Ovary (tissue), 9 donors: ENCODE data around the gene IGFBP4. TPM values are rescaled to one million over a fixed set of nuclear protein-coding genes. Genes with fewer than 3 reads are reported as not detected.

Experiments
- DNase-seq, 5 donors: peaks; one replicate each; pipeline ENCODE4 v3.0.0-alpha.2; 2019 to 2020
- H3K27ac ChIP-seq, 2 donors: fragments of 200-600 bp; one replicate each; pipeline versions ENCODE4 v1.5.1 to v1.8.0; 2019 to 2022
- H3K27me3 ChIP-seq: fragments of 200-600 bp; one replicate; pipeline ENCODE4 v1.8.0; 2022
- H3K36me3 ChIP-seq: fragments of 200-600 bp; sonication (generic); one replicate; pipeline ENCODE4 v1.5.1; 2019
- H3K4me1 ChIP-seq: one replicate; pipeline ENCODE4 v1.8.1; 2013; ENCODE audit warnings: mild to moderate bottlenecking, moderate library complexity; ENCODE audit not compliant: insufficient read depth
- H3K4me3 ChIP-seq: fragments of 200-600 bp; sonication (generic); one replicate; pipeline ENCODE4 v1.5.1; 2017
- H3K9me3 ChIP-seq, 2 donors: fragments of 200-600 bp in 1 of 2; sonication (generic) in 1 of 2; one replicate each; pipeline versions ENCODE4 v1.5.1 to v1.8.1; 2013 to 2019; ENCODE audit warnings: mild to moderate bottlenecking in 1 of 2, moderate library complexity in 1 of 2
- CTCF ChIP-seq, 3 donors: fragments of 450-650 bp in 2 of 3; fragments of 200-600 bp in 1 of 3; IDR thresholded peaks; one replicate each; pipeline versions ENCODE4 v1.5.1 to v1.8.0; 2016 to 2022; ENCODE audit warnings: antibody characterized with exemption in 3 of 3, mild to moderate bottlenecking in 1 of 3
- EP300 ChIP-seq: sonication (generic); formaldehyde crosslinking; IDR thresholded peaks from one replicate; pipeline ENCODE4 v1.6.1; 2017; ENCODE audit warnings: antibody characterized with exemption
- POLR2A ChIP-seq: fragments of 450-650 bp; IDR thresholded peaks from one replicate; pipeline ENCODE4 v1.6.1; 2017; ENCODE audit warnings: antibody characterized with exemption, mild to moderate bottlenecking, moderate library complexity
- WGBS, 3 donors: extraction: QIAGEN DNeasy Blood & Tissue Kit in 1 of 3; methylation state at CpG; one replicate each; pipeline versions ENCODE4 v1.1.5 to v1.1.7; 2013 to 2017; 5-methylcytosine and 5-hydroxymethylcytosine counted together
- intact Hi-C, 4 donors: fragments of 100-400 bp; cut with DNase I; formaldehyde crosslinking; loops; one replicate each; pipeline versions ENCODE4 v1.11.0 to v1.15.1; 2022 to 2023
- polyA plus RNA-seq, 2 donors: library from polyadenylated mRNA; stranded (reverse); fragments of 200-250 nt in 1 of 2; fragments of 350-450 nt in 1 of 2; fragmentation: Illumina TruSeq in 1 of 2; extraction: RNeasy Lipid Tissue Mini Kit (QIAGEN cat#74804) in 1 of 2; gene quantifications; one replicate each; pipeline ENCODE4 v1.2.3, GENCODE V29; 2013 to 2014
- total RNA-seq, 7 donors: library from RNA; depleted of rRNA in 2 of 7; stranded (reverse); fragments of >200 nt in 2 of 7; fragmentation: NEBNext Ultra II Directional in 3 of 7; extraction: Animal tissue kit (Norgen Biotek cat#: 25700) in 3 of 7; gene quantifications; one replicate each; pipeline versions ENCODE4 v1.1.0 to v1.2.4, GENCODE V29; 2016 to 2023
- donor health status: DM: no; HTN: no; CAD: no; lungs with moderate emphysema.
- donor health status: DM: no; HTN: no; CAD: no.
- donor health status: Bipolar disorder and iron deficiency.
- donor health status: DM: yes; HTN: yes; CAD: no.
- donor health status: DM: no; HTN: no; CAD: no.
- donor health status: DM: yes; HTN: yes; CAD: no.

IGFBP4 gene
- total and polyA plus RNA-seq, 9 donors = 457 to 3,447 (median 1,281) TPM

GRCh38 chr17:40447148-40447644 lies 3.9 kb downstream of the IGFBP4 start:
- peak overlapping the region; percentile 74 for H3K4me3 ChIP-seq
- peaks cover 39% of the 10 kb centered on the region for H3K4me1 ChIP-seq
- WGBS, 3 donors = 5 to 17% (median 7%) methylated on average over 8 of the region's 8 CpGs
- no peaks in the 10 kb centered on the region for H3K36me3 ChIP-seq
- TF ChIP-seq POLR2A (peak; percentile 37), CTCF (IDR thresholded peaks at IDR 0.05) (peak in 1 of 3 donors; percentile 0), EP300 (peak; percentile 82)
- intact Hi-C loops = loop anchor here in 1 of 4 donors (5.0 kb wide), 1 partner anchor 110 kb away; no protein-coding TSS in a partner anchor
- H3K27ac ChIP-seq = peak overlapping the region; percentile 60 to 89
- no peaks in the 10 kb centered on the region for H3K9me3 ChIP-seq
- H3K27me3 ChIP-seq = no peaks in the 10 kb centered on the region
- peak in 2 of 5 donors; percentile 58 to 67 for DNase-seq

- 53 to 68% (median 65%) methylated on average over 4 of the region's 4 CpGs for WGBS, 3 donors
- Histone ChIP-seq H3K36me3 (no peaks in the 10 kb centered on the region), H3K4me1 (peaks cover 44% of the 10 kb centered on the region), H3K4me3 (peak overlapping the region; percentile 74), H3K27ac (peak overlapping the region; percentile 60 to 89), H3K9me3 (no peaks in the 10 kb centered on the region), H3K27me3 (no peaks in the 10 kb centered on the region)
- no peak for DNase-seq
- TF ChIP-seq POLR2A (no peak), CTCF (IDR thresholded peaks at IDR 0.05) (no peak), EP300 (no peak)
- intact Hi-C loops = loop anchor here in 1 of 4 donors (5.0 kb wide), 1 partner anchor 109 kb away; no protein-coding TSS in a partner anchor
Measured at GRCh38 chr17:40447806-40448205, 4.6 kb downstream of the IGFBP4 start.

GRCh38 chr17:40448213-40448638 lies 5.0 kb downstream of the IGFBP4 start:
- Histone ChIP-seq H3K4me3 (peak overlapping the region; percentile 74), H3K27ac (peak overlapping the region; percentile 60 to 89), H3K9me3 (no peaks in the 10 kb centered on the region), H3K36me3 (no peaks in the 10 kb centered on the region), H3K27me3 (no peaks in the 10 kb centered on the region), H3K4me1 (peaks cover 44% of the 10 kb centered on the region)
- DNase-seq = peak in 3 of 5 donors; percentile 59 to 67 (median 62)
- intact Hi-C loops = loop anchor here in 1 of 4 donors (5.0 kb wide), 1 partner anchor 109 kb away; no protein-coding TSS in a partner anchor
- TF ChIP-seq CTCF (IDR thresholded peaks at IDR 0.05) = no peak
- no peak for TF ChIP-seq EP300
- no peak for TF ChIP-seq POLR2A
- 16 to 21% (median 17%) methylated on average over 8 of the region's 8 CpGs for WGBS, 3 donors

- WGBS, 3 donors = 24 to 29% (median 25%) methylated on average over 7 of the region's 7 CpGs
- H3K27me3 ChIP-seq = no peaks in the 10 kb centered on the region
- peak overlapping the region; percentile 74 for H3K4me3 ChIP-seq
- intact Hi-C loops = loop anchor here in 1 of 4 donors (5.0 kb wide), 1 partner anchor 109 kb away; no protein-coding TSS in a partner anchor
- H3K4me1 ChIP-seq = peaks cover 44% of the 10 kb centered on the region
- H3K9me3 ChIP-seq = no peaks in the 10 kb centered on the region
- TF ChIP-seq CTCF (IDR thresholded peaks at IDR 0.05) = no peak
- TF ChIP-seq POLR2A = no peak
- no peak for TF ChIP-seq EP300
- DNase-seq = peak in 2 of 5 donors; percentile 34 to 55
- H3K27ac ChIP-seq = peak overlapping the region; percentile 60 to 89
- H3K36me3 ChIP-seq = no peaks in the 10 kb centered on the region
Measured at GRCh38 chr17:40448639-40449261, 5.5 kb downstream of the IGFBP4 start.
